ENCODE results near the gene ZNF512. TPM values are rescaled to one million over a fixed set of nuclear protein-coding genes. Genes with fewer than 3 reads are reported as not detected.

ZNF512 gene
- total RNA-seq, 1 donor from 2014 or later: 35.7 TPM

GRCh38 chr2:27636766-27637165 is 53.9 kb downstream of the ZNF512 start:
- no peak for DNase-seq (ENCODE audit: low read depth)

- no peak for DNase-seq (ENCODE audit: low read depth)
Observed at GRCh38 chr2:27638037-27638637, 55.3 kb downstream of the ZNF512 start.

DNA sequence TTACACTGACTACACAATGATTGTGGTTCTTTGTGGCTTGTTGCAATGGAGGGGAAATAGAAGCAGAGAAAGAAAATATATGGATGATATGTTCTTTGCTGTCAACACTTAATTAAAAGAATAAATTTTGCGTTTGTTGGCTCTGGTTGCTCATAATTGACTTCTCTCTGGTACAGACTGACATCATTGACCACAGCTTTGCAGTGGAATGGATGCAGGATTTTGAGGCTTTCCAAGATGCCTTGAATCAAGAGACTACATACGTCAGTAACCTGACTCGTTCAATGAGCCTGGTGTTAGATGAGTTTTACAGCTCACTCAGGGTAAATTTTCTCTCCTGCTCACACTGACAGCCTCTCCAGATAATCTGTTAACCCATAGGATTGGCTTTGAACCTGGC is 55.9 kb downstream of the ZNF512 start:
- DNase-seq (ENCODE audit: low read depth): no peak

DNA sequence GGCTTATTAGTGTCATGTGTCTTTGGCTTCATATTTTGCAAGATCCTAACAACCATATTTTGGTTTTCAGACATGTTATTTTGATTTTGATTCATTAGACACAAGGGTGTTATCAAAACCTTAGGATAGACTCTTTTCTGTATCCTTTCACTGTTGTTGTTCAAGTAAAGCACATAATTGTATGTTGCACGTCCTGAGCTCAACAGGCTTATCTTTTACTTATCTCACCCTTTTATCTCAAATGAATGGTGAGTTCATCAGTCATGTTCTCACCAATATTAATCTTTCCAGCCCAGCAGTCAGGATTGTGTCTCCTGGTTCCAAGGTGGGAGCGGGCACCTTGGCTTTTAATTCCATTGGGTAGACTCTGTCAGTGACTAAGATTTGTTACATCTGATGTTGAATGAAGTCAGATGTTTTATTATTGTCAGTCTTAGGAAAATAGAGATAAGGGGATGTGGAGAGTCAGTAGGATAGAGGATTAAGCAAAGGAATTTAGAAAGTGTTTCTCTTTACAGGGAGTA is 57.9 kb downstream of the ZNF512 start:
- DNase-seq (ENCODE audit: low read depth): no peak

- no peak for DNase-seq (ENCODE audit: low read depth)
Observed at GRCh38 chr2:27645197-27645596, 62.4 kb downstream of the ZNF512 start.

GRCh38 chr2:27647289-27647688 is 64.4 kb downstream of the ZNF512 start:
- no peak for DNase-seq (ENCODE audit: low read depth)

- no peak for DNase-seq (ENCODE audit: low read depth)
Observed at GRCh38 chr2:27647737-27648136, 64.9 kb downstream of the ZNF512 start.

GRCh38 chr2:27651056-27651455 is 68.2 kb downstream of the ZNF512 start:
- DNase-seq (ENCODE audit: low read depth): no peak

DNA sequence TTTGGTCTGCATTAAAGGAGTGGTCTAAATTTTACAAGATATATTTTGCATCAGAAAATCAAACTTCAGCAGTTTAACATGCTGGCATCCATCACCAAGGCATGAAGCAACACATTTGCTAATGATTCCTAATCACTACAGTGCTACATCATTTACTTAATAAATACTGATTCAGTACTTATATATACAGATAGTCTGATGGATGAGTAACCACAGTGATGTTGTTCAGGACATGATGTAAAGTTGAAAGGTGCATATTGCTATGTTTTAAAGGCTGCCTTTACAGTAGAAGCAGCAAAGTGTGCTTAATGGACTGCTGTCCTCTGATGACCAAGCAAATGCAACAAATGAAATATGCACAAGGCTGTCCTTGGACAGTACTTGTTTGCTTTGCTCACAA is 69.5 kb downstream of the ZNF512 start:
- no peak for DNase-seq (ENCODE audit: low read depth)

DNA sequence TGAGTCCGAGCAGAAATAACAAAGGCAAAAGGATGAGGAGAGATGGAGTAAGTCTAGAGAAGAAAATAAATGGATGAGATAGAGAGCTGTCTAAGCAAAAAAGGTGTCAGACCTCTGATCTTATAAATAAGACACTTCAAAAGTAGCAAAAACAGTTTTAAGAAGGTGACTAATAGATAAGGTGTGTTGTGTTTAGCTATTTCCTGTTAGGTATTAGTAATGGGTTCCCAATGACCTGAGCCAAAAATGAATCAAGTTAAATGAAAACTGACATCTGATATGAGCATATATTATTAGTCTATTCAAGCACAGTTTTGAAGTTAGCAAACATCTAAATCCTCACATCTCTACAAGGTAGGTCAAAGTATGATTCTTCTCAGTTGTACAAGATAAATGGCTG is 69.9 kb downstream of the ZNF512 start:
- no peak for DNase-seq (ENCODE audit: low read depth)

DNA sequence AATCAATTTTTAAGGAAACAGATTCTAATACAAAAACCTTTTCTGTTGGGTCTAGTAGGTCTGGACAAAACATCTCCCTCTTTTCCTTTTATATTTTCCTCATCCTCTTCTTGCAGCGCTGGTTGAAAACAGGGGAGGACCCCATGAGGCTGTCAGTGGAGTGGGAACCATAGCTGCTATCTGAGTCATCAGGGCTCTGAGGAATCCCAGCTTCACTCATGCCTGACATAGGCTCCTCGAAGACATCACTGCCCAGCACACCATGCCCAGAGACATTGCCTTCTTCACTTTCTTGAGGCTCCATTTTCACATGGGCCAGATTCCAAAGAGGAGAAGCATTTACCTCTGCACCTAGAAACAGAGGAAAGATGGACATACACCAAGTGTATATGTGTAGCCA is 70.6 kb downstream of the ZNF512 start:
- peak; percentile 6 for DNase-seq (ENCODE audit: low read depth)

DNA sequence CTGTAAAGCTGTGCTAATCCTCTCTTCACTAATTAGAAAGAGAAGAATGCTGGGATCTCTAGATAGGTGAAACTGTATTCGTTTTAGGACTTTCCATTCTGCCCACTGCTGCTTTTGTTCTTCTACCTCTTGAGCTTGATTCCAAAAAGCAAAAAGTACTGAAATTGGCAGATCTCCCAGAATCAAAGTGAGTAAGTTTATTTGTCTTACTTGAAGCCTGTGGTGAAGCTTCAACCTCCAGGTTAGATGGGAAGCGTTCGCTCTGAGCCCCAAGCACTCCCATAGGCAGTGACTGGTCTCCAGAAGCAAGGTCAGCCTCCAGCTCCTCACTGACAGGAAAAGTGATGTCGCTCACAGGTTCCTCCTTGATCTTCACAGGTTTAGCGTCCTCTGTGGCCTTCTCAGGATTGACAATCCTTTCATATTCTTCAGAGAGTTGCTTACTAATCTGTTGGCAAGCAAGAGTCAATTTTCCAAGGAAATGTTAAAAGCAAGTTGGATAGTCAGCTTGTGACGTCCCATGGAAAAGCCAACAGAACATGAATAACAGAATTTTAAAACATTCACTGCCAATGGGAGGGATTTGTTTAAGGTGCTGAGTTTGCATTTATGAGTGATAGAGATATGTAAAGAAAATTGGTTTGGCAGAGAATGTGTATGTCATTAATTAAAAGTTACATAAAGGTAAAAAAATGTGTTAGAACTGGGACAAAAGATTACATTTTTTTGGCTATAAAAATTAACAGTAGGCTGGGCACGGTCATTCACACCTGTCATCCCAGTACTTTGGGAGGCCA is 72.5 kb downstream of the ZNF512 start:
- DNase-seq (ENCODE audit: low read depth): peak; percentile 3

GRCh38 chr2:27661371-27661770 is 78.5 kb downstream of the ZNF512 start:
- DNase-seq (ENCODE audit: low read depth): no peak

- DNase-seq (ENCODE audit: low read depth): peak; percentile 87
Observed at GRCh38 chr2:27663285-27664153, 80.7 kb downstream of the ZNF512 start, which contains the start of the genes SLC4A1AP and SUPT7L. SLC4A1AP (plus strand) TSS chr2:27663889; CDS start chr2:27663915, 26 bp downstream. SUPT7L (minus strand) TSS chr2:27663614; CDS start chr2:27662192, 1,422 bp downstream.

GRCh38 chr2:27664154-27664574 is 81.3 kb downstream of the ZNF512 start:
- no peak for DNase-seq (ENCODE audit: low read depth)

- DNase-seq (ENCODE audit: low read depth): no peak
Observed at GRCh38 chr2:27664622-27665363, 82.0 kb downstream of the ZNF512 start.

DNA sequence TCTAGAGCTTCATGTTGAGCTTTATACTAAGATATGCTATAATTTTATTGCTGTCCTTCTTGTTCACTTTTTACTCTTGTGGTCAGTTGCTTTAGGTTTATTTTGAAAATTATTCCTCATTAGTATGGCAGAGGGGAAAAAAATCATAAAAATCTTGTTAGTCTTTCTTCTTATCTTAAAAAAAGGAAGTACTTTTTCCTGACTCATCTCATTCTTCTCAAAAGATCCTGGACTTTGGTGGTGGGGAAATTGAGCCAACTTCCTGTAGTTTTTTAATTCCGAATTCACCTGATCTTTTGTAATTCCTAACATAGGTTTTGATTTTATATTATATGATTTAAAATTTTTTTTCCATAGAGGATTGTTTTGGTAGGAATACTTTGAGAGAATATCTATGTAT is 84.6 kb downstream of the ZNF512 start:
- DNase-seq (ENCODE audit: low read depth): no peak

GRCh38 chr2:27671235-27671634 is 88.4 kb downstream of the ZNF512 start:
- DNase-seq (ENCODE audit: low read depth): no peak

Measured in myocyte (in vitro differentiated cells).